ENCODE data around the gene ARID5B.

The ARID5B gene

DNA sequence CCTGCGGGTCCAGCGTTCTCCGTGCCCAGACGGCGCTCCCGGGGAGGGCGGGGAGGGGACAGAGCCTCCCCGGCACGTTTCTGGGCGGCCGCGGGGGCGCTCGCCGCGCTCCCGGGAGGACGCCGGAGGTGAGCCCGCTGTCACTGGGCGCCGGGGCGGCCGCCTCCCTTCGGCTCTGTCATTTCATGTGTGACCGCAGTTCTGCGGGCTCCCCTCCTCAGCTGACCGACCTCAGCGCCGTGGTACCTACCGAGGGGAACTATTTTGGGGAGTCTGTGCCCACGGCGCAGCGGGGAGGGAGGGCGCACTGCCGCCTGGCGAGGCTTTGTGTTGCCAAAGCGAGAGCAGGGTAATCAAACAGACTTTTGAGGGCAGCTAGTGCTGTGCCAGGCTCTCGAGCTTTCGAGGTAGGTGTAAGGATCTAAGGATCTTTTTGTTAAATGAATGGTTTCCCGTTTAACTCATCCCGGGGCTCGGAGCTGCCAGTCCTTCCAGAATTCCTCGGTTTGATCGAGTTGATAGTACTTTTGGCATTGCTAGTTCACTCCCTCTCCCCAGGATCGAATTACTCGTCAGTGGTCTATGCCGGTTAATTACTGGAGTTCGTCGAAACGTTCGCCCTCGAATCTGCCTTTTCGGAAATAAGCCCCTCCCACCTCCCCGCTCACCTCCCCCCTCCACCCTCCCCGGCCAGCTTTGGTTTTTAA is 1.9 kb downstream of the ARID5B start:
- TF ChIP-seq, protein P1, sequence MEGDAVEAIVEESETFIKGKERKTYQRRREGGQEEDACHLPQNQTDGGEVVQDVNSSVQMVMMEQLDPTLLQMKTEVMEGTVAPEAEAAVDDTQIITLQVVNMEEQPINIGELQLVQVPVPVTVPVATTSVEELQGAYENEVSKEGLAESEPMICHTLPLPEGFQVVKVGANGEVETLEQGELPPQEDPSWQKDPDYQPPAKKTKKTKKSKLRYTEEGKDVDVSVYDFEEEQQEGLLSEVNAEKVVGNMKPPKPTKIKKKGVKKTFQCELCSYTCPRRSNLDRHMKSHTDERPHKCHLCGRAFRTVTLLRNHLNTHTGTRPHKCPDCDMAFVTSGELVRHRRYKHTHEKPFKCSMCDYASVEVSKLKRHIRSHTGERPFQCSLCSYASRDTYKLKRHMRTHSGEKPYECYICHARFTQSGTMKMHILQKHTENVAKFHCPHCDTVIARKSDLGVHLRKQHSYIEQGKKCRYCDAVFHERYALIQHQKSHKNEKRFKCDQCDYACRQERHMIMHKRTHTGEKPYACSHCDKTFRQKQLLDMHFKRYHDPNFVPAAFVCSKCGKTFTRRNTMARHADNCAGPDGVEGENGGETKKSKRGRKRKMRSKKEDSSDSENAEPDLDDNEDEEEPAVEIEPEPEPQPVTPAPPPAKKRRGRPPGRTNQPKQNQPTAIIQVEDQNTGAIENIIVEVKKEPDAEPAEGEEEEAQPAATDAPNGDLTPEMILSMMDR (IDR thresholded peaks at IDR 0.05; ENCODE audit: extremely low read depth, missing control alignments) = no peak
- DNase-seq (ENCODE audit: low spot score) = peak; percentile 68

DNA sequence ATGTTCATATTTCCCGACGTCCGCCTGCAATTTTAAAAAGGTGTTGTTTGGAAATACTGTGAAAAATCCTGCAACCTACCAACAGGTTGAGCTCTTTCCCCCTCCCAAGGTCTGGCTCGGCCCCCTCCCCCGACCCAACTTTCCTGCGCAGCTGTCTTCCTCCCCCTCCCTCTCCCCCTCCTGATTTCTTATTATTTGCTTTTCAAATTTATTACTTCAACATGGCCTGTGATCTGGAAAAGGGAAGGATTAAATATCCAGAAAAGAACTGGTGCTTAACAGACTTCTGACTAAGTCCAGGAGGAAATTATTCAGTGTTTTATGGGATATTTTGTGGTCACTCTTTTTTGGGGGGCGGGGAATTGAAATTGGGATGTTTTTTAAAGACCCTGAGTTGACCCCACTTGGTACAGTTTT is 2.4 kb downstream of the ARID5B start:
- TF ChIP-seq, protein P1 (IDR thresholded peaks at IDR 0.05; ENCODE audit: extremely low read depth, missing control alignments) = no peak
- no peak for DNase-seq (ENCODE audit: low spot score)

DNA sequence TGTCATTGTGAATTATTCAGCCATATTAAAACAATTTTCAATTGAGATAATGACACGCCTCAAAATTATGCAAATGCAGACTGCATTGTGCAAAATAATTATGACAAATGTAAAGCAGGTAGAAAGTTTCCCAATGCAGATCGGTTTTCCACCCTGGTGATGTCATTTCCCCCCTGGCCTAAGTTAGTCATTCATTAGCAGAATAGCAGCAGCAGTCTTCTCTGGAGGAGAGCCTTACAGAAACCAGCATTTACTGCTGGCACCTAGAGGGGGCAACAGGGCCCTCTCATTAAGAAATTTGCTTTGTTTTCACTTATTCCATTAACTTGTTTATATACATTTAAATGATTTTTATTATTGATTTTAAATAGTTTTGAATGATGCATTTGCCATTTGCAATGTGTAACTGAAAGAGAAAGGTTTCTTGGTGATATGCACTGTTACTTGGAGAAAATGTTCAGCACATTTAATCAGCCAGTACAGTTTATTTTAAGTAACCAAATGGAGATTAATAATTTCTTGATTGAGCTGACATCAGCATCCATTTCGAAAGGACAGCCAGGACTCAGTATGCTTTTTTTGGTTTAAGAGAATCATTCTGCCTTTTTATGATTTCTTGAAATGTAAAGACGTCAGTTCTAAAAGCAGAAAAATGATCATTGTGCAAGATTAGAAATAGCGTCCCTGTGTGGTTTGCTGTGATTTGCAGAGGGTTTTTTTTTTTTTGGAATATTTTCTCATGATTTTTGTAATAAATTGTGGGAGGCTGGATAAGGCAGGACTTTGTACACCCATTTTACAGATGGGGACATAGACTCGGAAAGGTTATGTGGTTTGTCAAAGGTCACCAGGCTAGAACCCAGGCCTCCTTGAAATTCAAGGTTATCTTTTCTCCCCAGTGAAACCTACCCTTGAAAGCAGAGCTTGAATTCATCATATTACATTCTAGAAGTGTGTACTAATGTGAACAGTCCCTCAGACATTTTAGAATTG is 3.5 kb downstream of the ARID5B start:
- DNase-seq (ENCODE audit: low spot score) = peak; percentile 74
- TF ChIP-seq, protein P1 (IDR thresholded peaks at IDR 0.05; ENCODE audit: extremely low read depth, missing control alignments) = no peak

DNA sequence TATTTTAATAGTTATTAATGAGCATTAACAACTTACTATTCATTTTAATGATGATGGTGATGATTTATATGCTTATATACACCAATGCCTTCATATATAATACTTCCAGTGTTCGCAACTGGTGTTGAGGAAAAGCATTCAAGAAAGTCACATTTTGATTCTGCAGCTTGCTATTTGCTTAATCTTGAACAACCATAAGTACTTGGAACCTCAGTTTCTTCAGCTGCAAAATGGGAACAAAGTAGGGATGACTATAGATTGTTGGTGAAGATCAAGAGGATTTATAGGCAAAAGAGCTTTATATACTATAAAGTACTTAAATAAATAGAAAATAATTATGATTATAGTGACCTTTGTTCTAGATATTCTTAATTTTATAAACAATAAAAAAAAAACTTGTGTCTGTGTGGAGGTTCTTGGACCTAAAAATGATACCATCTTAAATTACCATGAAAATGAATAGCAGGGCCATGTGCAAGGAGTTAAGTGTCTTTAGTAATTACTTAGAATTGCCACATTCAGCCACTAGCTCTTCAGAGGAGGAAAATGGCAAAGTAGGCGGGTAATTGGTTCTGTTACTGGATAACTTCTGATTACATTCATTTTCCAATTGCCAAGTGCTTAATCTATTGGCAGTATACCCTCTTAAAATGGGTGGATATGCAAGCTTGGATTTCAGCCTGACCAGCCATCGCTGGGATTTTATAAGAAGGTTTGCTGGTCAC is 4.5 kb downstream of the ARID5B start:
- DNase-seq (ENCODE audit: low spot score) = no peak
- TF ChIP-seq, protein P1 (IDR thresholded peaks at IDR 0.05; ENCODE audit: extremely low read depth, missing control alignments) = no peak

DNA sequence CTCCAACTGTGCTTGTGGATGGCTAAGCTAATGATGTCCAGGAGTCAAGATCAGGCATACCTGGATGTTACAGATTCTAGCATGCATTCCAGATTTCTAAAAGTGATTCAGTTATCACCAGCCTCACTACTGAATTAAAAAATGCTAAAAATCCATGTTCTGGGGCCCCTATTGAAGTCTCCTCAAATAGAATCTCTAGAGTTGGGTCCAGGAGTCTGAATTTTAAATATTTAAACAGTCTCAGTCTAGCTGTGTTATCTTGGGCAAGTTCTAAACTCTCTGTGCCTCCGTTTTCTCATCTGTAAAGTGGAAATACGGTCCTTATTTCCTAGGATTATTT is 5.0 kb downstream of the ARID5B start:
- no peak for DNase-seq (ENCODE audit: low spot score)
- TF ChIP-seq, protein P1 (IDR thresholded peaks at IDR 0.05; ENCODE audit: extremely low read depth, missing control alignments) = no peak

DNA sequence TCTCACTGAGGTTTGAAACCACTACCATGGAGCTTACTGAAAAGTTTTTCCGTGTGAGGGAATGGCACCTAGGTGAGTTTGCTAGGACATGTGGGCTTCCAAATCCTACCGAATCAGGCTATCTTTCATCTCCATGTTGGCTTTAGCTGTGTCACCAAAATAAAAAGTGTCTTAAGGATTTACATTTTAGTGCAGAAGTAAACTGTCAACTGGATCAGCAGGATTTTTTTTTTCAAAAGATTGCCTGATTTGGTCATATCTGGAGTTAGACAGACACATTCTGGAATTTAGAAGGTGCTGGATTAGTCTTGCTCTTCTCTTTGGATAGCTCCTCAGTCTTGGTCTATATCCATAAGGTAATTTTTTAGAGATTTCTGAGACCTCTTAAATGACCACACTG is 5.5 kb downstream of the ARID5B start:
- DNase-seq (ENCODE audit: low spot score) = no peak
- TF ChIP-seq, protein P1 (IDR thresholded peaks at IDR 0.05; ENCODE audit: extremely low read depth, missing control alignments) = no peak
